ENCODE data around the gene GJA10. TPM values are rescaled to one million over a fixed set of nuclear protein-coding genes. Genes with fewer than 3 reads are reported as not detected.

GJA10 gene
- total RNA-seq, 4 donors from 2014 or later, result not detected

DNA sequence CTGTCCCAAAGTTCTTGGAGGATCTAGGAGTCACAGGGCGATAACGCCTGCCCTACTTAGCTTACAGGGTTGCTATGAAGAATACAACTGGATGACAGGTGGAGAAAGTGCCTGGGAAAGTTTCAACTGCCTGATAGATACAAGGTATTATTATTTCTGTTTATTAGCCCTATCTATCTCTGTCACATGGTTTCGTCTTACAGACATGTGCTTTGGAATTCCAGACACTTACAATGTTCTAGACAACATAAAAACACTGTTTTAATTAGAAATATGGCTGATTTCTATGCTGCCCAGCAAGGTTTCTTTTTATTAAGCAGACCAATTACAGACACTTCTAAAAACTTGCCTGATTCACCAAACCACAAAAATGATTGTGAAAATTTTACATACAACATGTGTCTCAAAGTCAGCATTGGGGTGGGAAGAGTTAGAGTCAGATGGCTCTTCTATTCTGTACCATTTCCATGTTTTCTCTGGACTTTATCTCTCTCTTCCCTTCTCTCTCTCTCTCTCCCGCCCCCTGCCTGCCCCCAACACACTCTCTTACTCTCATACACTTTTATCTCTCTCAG is 50.0 kb downstream of the GJA10 start:
- WGBS, 2 donors, result 91 to 95% methylated on average over 4 of the region's 4 CpGs
- no peak for DNase-seq
- no peaks in the 10 kb centered on the region for H3K36me3 ChIP-seq
- intact Hi-C loops (cut with DNase I), result no loop called here
- peaks cover 5 to 6% of the 10 kb centered on the region in 2 donors for H3K4me1 ChIP-seq
- H3K9me3 ChIP-seq, result no peaks in the 10 kb centered on the region
- H3K27me3 ChIP-seq, result no peaks in the 10 kb centered on the region
- H3K27ac ChIP-seq, result no peak overlapping the region
- no peak for TF ChIP-seq POLR2A (IDR thresholded peaks at IDR 0.05)
- TF ChIP-seq, protein P1, sequence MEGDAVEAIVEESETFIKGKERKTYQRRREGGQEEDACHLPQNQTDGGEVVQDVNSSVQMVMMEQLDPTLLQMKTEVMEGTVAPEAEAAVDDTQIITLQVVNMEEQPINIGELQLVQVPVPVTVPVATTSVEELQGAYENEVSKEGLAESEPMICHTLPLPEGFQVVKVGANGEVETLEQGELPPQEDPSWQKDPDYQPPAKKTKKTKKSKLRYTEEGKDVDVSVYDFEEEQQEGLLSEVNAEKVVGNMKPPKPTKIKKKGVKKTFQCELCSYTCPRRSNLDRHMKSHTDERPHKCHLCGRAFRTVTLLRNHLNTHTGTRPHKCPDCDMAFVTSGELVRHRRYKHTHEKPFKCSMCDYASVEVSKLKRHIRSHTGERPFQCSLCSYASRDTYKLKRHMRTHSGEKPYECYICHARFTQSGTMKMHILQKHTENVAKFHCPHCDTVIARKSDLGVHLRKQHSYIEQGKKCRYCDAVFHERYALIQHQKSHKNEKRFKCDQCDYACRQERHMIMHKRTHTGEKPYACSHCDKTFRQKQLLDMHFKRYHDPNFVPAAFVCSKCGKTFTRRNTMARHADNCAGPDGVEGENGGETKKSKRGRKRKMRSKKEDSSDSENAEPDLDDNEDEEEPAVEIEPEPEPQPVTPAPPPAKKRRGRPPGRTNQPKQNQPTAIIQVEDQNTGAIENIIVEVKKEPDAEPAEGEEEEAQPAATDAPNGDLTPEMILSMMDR (IDR thresholded peaks at IDR 0.05), result no peak
- no peak overlapping the region for H3K4me3 ChIP-seq (replicated peaks in 1 of 3)

DNA sequence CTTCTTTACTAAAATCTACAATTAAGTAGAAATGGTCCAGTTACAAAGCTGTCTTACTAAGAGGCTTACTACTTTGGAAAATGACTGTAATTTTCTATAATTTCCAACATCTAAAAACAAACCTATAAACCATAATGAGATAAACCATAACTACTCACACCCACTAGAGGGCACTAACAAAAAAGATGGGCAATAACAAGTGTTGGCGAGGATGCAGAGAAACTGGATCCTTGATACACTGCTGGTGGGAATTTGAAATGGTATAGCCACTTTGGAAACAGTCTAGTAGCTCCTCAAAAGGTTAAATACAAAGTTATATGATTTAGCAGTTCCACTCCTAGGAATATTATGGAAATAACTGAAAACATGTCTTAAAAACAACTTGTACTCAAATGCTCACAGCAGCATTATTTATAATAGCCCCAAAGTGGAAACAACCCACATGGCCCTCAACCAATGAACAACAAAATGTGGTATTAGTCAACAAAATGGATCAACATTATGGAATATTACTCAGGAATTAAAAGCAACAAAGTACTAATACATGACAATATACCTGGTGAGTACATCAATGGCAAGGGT is 50.6 kb downstream of the GJA10 start:
- Histone ChIP-seq H3K4me1 (peaks cover 5 to 6% of the 10 kb centered on the region in 2 donors), H3K4me3 (replicated peaks in 1 of 3) (no peak overlapping the region), H3K27ac (no peak overlapping the region), H3K27me3 (no peaks in the 10 kb centered on the region), H3K36me3 (no peaks in the 10 kb centered on the region), H3K9me3 (no peaks in the 10 kb centered on the region)
- no peak for DNase-seq
- intact Hi-C loops (cut with DNase I), result no loop called here
- WGBS, 2 donors, result 96 to 100% methylated on average over 1 of the region's 1 CpG
- TF ChIP-seq, protein P1 (IDR thresholded peaks at IDR 0.05), result no peak

Small RNA genes lying within 50 kb of the gene (small RNA-seq; reads per million reads assigned to genes)
- gene RF00019, result not detected

Other genes with a start within 250 kb of the GJA10 start
- gene MDN1, start 74.7 kb upstream of the GJA10 start, total RNA-seq, result 10 to 100 TPM; 32.0 to 44.7 (median 40.1) TPM
- gene CASP8AP2, start 64.6 kb upstream of the GJA10 start, total RNA-seq, result 10 to 100 TPM; 16.4 to 22.6 (median 18.0) TPM